ENCODE data around the gene ANKRD53.

DNA sequence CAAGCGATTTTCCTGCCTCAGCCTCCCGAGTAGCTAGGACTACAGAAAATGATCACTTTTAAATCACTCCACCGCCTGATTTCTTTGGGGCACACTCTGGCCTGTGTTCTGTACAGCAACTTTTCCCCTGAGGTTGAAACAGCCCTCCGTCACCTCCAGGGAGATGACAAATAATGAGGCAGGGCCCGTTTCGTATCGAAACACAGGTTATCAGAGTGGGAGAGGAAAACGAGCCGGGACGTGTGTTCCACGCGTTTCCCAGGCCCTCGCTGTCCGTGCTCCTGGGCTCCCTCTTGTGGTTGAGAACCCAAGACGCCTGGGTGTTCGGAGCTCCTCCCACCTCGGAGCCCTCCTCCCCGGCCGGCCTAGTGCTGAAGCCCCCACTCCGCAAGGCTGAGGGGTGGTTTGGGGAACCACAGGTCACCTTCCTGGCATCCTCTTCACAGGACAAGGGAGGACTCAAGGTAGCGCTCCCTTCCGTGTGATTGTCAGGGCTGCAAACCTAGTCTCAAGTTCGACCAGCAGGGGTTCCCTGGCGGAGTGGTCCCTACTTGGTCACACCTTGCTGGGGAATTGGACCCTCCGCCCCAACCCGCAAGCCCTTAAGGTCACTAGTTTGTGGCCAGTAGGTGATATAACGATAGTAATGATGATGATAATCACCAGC, 30.0 kb upstream of the ANKRD53 start:
- TF ChIP-seq, protein P1, sequence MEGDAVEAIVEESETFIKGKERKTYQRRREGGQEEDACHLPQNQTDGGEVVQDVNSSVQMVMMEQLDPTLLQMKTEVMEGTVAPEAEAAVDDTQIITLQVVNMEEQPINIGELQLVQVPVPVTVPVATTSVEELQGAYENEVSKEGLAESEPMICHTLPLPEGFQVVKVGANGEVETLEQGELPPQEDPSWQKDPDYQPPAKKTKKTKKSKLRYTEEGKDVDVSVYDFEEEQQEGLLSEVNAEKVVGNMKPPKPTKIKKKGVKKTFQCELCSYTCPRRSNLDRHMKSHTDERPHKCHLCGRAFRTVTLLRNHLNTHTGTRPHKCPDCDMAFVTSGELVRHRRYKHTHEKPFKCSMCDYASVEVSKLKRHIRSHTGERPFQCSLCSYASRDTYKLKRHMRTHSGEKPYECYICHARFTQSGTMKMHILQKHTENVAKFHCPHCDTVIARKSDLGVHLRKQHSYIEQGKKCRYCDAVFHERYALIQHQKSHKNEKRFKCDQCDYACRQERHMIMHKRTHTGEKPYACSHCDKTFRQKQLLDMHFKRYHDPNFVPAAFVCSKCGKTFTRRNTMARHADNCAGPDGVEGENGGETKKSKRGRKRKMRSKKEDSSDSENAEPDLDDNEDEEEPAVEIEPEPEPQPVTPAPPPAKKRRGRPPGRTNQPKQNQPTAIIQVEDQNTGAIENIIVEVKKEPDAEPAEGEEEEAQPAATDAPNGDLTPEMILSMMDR (IDR thresholded peaks at IDR 0.05), result peak; percentile 72 to 86 (median 82)
- TF ChIP-seq POLR2AphosphoS5 (IDR thresholded peaks at IDR 0.05) (no peak), EP300 (IDR thresholded peaks at IDR 0.05) (no peak), POLR2A (IDR thresholded peaks at IDR 0.05) (no peak)

All from upper lobe of left lung (tissue), 4 donors.